Retinal pigment epithelial cell (primary cell): ENCODE data around the gene DHRS3.
A peak's percentile ranks its signal among the peaks of the same experiment; 100 is the strongest.

Experiments used
- DNase-seq: peaks from one replicate; pipeline ENCODE4 v3.0.0-alpha.2; 2010; ENCODE audit warnings: low read depth
- H3K4me3 ChIP-seq: 2 replicates; pipeline ENCODE4 v1.5.1; 2011; ENCODE audit warnings: mild to moderate bottlenecking, low read length, control low read depth, moderate library complexity
- CTCF ChIP-seq: conservative IDR thresholded peaks from 2 replicates; pipeline ENCODE4 v1.5.1; 2011; ENCODE audit warnings: low read depth, low read length, control low read depth, inconsistent platforms

The DHRS3 gene

GRCh38 chr1:12573015-12573825 is 44.8 kb downstream of the DHRS3 start:
- TF ChIP-seq CTCF: no peak
- no peak for DNase-seq
- H3K4me3 ChIP-seq: no peak overlapping the region

- H3K4me3 ChIP-seq: no peak overlapping the region
- DNase-seq: peak; percentile 84
- TF ChIP-seq CTCF: no peak
These were observed 45.5 kb downstream of the DHRS3 start for GRCh38 chr1:12572522-12572921.

GRCh38 chr1:12570291-12570690 is 47.7 kb downstream of the DHRS3 start:
- DNase-seq: no peak
- no peak for TF ChIP-seq CTCF
- H3K4me3 ChIP-seq: no peak overlapping the region

GRCh38 chr1:12568009-12568767 is 49.8 kb downstream of the DHRS3 start:
- TF ChIP-seq CTCF: no peak

GRCh38 chr1:12567288-12567819 is 50.7 kb downstream of the DHRS3 start:
- TF ChIP-seq CTCF: no peak
- H3K4me3 ChIP-seq: no peak overlapping the region
- DNase-seq: no peak

More at GRCh38 chr1:12568009-12568767, 49.8 kb downstream of the DHRS3 start:
- no peak for DNase-seq
- no peak overlapping the region for H3K4me3 ChIP-seq

- no peak overlapping the region for H3K4me3 ChIP-seq
- no peak for DNase-seq
- TF ChIP-seq CTCF: no peak
These were observed 51.3 kb downstream of the DHRS3 start for GRCh38 chr1:12566484-12567287.
